GM10266 (cell line): ENCODE measurements around the gene ANO9.

Experiments used
- DNase-seq: peaks from one replicate; pipeline ENCODE4 v3.0.0; 2012; ENCODE audit errors: extremely low spot score
- TF ChIP-seq, protein P1 (sequence below): IDR thresholded peaks from 2 replicates; pipeline ENCODE4 v1.5.1; 2012; ENCODE audit warnings: mild to moderate bottlenecking, low read depth; ENCODE audit not compliant: control insufficient read depth, insufficient read depth; ENCODE audit errors: missing control alignments

Gene ANO9

GRCh38 chr11:422249-422656 is 19.6 kb downstream of the ANO9 start:
- DNase-seq: no peak
- TF ChIP-seq, protein P1, sequence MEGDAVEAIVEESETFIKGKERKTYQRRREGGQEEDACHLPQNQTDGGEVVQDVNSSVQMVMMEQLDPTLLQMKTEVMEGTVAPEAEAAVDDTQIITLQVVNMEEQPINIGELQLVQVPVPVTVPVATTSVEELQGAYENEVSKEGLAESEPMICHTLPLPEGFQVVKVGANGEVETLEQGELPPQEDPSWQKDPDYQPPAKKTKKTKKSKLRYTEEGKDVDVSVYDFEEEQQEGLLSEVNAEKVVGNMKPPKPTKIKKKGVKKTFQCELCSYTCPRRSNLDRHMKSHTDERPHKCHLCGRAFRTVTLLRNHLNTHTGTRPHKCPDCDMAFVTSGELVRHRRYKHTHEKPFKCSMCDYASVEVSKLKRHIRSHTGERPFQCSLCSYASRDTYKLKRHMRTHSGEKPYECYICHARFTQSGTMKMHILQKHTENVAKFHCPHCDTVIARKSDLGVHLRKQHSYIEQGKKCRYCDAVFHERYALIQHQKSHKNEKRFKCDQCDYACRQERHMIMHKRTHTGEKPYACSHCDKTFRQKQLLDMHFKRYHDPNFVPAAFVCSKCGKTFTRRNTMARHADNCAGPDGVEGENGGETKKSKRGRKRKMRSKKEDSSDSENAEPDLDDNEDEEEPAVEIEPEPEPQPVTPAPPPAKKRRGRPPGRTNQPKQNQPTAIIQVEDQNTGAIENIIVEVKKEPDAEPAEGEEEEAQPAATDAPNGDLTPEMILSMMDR: no peak

GRCh38 chr11:420911-421321 is 20.9 kb downstream of the ANO9 start:
- TF ChIP-seq, protein P1: no peak
- no peak for DNase-seq

DNA sequence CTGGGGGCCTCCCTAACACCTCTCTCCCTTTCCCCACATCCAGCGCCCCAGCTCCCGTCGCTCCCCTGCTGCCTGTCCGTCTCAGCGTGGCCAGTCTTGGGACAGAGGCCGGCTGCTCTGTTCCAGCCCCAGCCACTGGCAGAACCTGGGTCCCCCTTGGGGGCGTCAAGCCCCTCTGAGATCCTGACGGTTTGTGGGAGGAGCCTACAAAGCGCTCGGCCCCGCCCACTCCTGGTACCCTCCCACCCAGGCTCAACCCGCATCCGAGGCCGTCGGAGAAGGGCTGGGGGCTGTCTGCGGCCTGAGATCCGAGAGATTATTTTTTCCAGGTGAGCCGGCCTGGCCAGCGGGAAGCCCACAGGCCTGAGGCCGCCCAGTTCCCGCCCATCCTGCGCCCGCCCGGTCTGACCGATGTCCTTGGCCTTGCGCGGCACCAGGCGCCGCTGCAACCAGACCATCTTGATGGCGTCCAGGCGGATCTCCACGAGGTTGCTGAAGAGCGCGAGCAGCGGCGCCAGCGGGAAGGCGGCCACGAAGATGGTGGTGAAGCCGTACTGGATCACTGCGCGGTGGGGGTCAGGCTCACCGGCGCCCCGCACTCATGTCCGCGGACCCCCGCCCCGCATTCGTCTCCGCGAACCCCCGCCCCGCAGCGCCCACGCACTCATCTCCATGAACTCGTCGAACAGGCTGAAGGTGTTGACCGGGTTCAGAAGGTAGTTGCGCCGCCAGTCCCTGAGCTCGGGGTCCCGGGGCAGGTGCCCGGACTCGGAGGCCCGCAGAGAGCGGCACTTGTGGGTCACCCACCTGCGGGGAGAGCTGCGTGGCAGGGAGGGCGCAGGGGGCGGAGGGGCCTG is 21.5 kb downstream of the ANO9 start:
- TF ChIP-seq, protein P1: no peak
- DNase-seq: no peak

DNA sequence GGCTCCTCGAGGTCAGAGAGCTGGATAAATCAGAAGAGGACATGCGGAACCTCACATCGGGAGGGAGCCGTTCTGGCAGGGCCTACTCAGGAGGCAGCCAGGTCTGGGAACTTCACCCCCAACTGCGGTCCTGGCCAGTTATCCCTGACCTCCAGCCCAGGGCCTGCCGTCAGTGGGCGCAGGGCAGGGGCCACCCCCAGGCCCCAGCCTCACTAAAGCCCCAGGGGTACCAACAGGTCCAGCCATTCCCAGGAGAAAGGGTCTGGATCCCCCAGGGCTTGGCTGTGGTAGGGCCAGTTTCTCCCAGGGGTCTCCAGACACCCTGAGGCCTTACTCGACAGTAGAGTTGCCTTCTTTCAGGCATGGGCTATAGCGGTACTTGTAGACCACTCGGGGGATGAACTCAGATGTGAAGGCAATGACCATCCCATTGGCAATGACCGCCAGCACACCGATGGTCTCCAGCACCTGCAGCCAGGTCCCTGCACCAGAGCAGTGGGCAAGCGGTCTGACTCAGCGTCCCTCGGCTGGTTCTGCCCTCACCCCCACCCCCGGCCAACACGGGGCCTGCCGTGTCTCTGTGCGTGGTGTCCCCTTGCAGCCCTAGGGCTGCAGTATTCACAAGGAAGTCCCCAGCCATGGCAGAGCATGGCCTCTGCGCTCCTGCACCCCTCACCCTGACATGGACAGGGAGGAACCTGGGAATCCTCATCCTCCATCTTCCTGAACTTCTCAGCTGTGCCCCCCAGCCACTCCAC is 22.4 kb downstream of the ANO9 start:
- DNase-seq: no peak
- TF ChIP-seq, protein P1: no peak

GRCh38 chr11:418343-419247 is 23.2 kb downstream of the ANO9 start:
- TF ChIP-seq, protein P1: no peak
- no peak for DNase-seq

- DNase-seq: no peak
Measured at GRCh38 chr11:417652-418342, 24.0 kb downstream of the ANO9 start.

More at GRCh38 chr11:417652-418342, 24.0 kb downstream of the ANO9 start:
- TF ChIP-seq, protein P1: no peak
